Stimulated activated CD8-positive, alpha-beta memory T cell treated with anti-CD3 and anti-CD28 coated beads, Interleukin-15, amount 100 ng/mL, for 1 hour (primary cell): ENCODE measurements around the gene SPEF1.

Experiments used
- DNase-seq: peaks from one replicate; pipeline ENCODE4 v3.0.0-alpha.2; 2020; ENCODE audit warnings: low read depth

SPEF1 gene

GRCh38 chr20:3765171-3765882 is 15.9 kb downstream of the SPEF1 start:
- DNase-seq = no peak

GRCh38 chr20:3764659-3765058 is 16.6 kb downstream of the SPEF1 start:
- DNase-seq = no peak

GRCh38 chr20:3763671-3764601 is 17.3 kb downstream of the SPEF1 start:
- DNase-seq = no peak

- DNase-seq = no peak
Observed at GRCh38 chr20:3760655-3761348, 20.4 kb downstream of the SPEF1 start.

- DNase-seq = no peak
Observed at GRCh38 chr20:3759884-3760283, 21.4 kb downstream of the SPEF1 start.

- DNase-seq = no peak
Observed at GRCh38 chr20:3759316-3759823, 21.9 kb downstream of the SPEF1 start.

GRCh38 chr20:3758566-3758965 is 22.7 kb downstream of the SPEF1 start:
- DNase-seq = no peak

- DNase-seq = no peak
Observed at GRCh38 chr20:3757268-3757667, 24.0 kb downstream of the SPEF1 start.

- DNase-seq = no peak
Observed at GRCh38 chr20:3755814-3756480, 25.3 kb downstream of the SPEF1 start.

- no peak for DNase-seq
Observed at GRCh38 chr20:3755269-3755668, 26.0 kb downstream of the SPEF1 start.

- DNase-seq = no peak
Observed at GRCh38 chr20:3754276-3754630, 27.0 kb downstream of the SPEF1 start.

- DNase-seq = no peak
Observed at GRCh38 chr20:3753501-3754275, 27.6 kb downstream of the SPEF1 start.

- peak; percentile 48 for DNase-seq
Observed at GRCh38 chr20:3753098-3753497, 28.1 kb downstream of the SPEF1 start.

GRCh38 chr20:3752386-3752759 is 28.9 kb downstream of the SPEF1 start:
- DNase-seq = no peak

- no peak for DNase-seq
Observed at GRCh38 chr20:3751675-3752385, 29.4 kb downstream of the SPEF1 start.

GRCh38 chr20:3751305-3751674 is 30.0 kb downstream of the SPEF1 start:
- DNase-seq = no peak

GRCh38 chr20:3749689-3750531 is 31.3 kb downstream of the SPEF1 start:
- no peak for DNase-seq

- DNase-seq = no peak
Observed at GRCh38 chr20:3749087-3749688, 32.1 kb downstream of the SPEF1 start.

- no peak for DNase-seq
Observed at GRCh38 chr20:3748073-3748472, 33.2 kb downstream of the SPEF1 start.
